CD4-positive, alpha-beta T cell (primary cell): ENCODE measurements around the gene PNPO. TPM values are rescaled to one million over a fixed set of nuclear protein-coding genes. Genes with fewer than 3 reads are reported as not detected.

Experiments used
- ATAC-seq: fragments of 200-7000 bp; cut with Tn5 transposase; one replicate; pipeline ENCODE4 v1.10.0; 2022; ENCODE audit warnings: mild to moderate bottlenecking; ENCODE audit not compliant: poor library complexity
- CTCF ChIA-PET: fragments of 350-600 bp; sonication (Branson Sonifier 250); formaldehyde crosslinking; loops from one replicate; lab custom pipeline; 2021; ENCODE audit warnings: antibody characterized with exemption, inconsistent platforms; lab: Charles Lee
- POLR2A ChIA-PET: fragments of 350-600 bp; sonication (Branson Sonifier 250); formaldehyde crosslinking; loops from one replicate; lab custom pipeline; 2021; ENCODE audit warnings: antibody characterized with exemption, inconsistent platforms; lab: Charles Lee
- DNase-seq, 14 experiments: peaks; one replicate each; pipeline ENCODE4 v3.0.0-alpha.2; 2013 to 2020; ENCODE audit warnings: mixed read lengths in 2 of 14
- H3K27ac ChIP-seq, 2 donors: one replicate each; pipeline versions ENCODE4 v1.5.1 to v1.7.0; 2013; ENCODE audit warnings: low read length in 2 of 2, low read depth in 1 of 2, mild to moderate bottlenecking in 1 of 2
- H3K27me3 ChIP-seq, 2 experiments: 1 replicate in 1 of 2; 2 replicates in 1 of 2; pipeline versions ENCODE4 v1.6.1 to v1.7.0; 2013; ENCODE audit warnings: low read length in 2 of 2, control low read depth in 1 of 2, mild to moderate bottlenecking in 1 of 2, moderate library complexity in 1 of 2; ENCODE audit not compliant: insufficient read depth in 2 of 2, control insufficient read depth in 1 of 2
- H3K36me3 ChIP-seq: one replicate; pipeline ENCODE4 v1.6.1; 2013; ENCODE audit warnings: low read length, control low read depth; ENCODE audit not compliant: insufficient read depth
- H3K4me1 ChIP-seq: one replicate; pipeline ENCODE4 v1.6.1; 2013; ENCODE audit warnings: low read length, control low read depth; ENCODE audit not compliant: insufficient read depth
- H3K4me3 ChIP-seq: one replicate; pipeline ENCODE4 v1.5.1; 2013; ENCODE audit warnings: mild to moderate bottlenecking, low read length, moderate library complexity
- H3K9me3 ChIP-seq, 2 experiments: 1 replicate in 1 of 2; 2 replicates in 1 of 2; pipeline versions ENCODE4 v1.6.1 to v1.7.0; 2013; ENCODE audit warnings: low read length in 2 of 2, mild to moderate bottlenecking in 2 of 2, control low read depth in 1 of 2, moderate library complexity in 1 of 2; ENCODE audit not compliant: control insufficient read depth in 1 of 2, insufficient read depth in 1 of 2
- H3K27ac Mint-ChIP-seq: one replicate; pipeline ENCODE4 v1.8.0; 2020; ENCODE audit warnings: mixed read lengths
- H3K27me3 Mint-ChIP-seq: one replicate; pipeline ENCODE4 v1.8.0; 2021; ENCODE audit warnings: mixed read lengths
- H3K36me3 Mint-ChIP-seq: one replicate; pipeline ENCODE4 v1.8.0; 2021; ENCODE audit warnings: low read depth, mixed read lengths
- H3K4me1 Mint-ChIP-seq: one replicate; pipeline ENCODE4 v1.8.0; 2021; ENCODE audit warnings: low read depth, mixed read lengths
- H3K4me3 Mint-ChIP-seq: one replicate; pipeline ENCODE4 v1.8.0; 2020; ENCODE audit warnings: mild to moderate bottlenecking, mixed read lengths
- H3K9me3 Mint-ChIP-seq: one replicate; pipeline ENCODE4 v1.8.0; 2020; ENCODE audit warnings: mixed read lengths
- CTCF ChIP-seq: fragments of 200-600 bp; IDR thresholded peaks from one replicate; pipeline ENCODE4 v1.8.0; 2022; ENCODE audit warnings: antibody characterized with exemption, mild to moderate bottlenecking
- intact Hi-C, 2 experiments: fragments of 100-400 bp; cut with DNase I in 1 of 2; cut with micrococcal nuclease in 1 of 2; formaldehyde crosslinking; loops; one replicate each; pipeline versions ENCODE4 v1.15.1 to v1.9.0; 2023 to 2025; cut with DNase I, micrococcal nuclease
- total RNA-seq, 174 experiments: library from RNA in 2 of 174; stranded (reverse) in 2 of 174; gene quantifications; one replicate each; pipeline ENCODE4 v1.2.3 and lab custom pipeline; 2021 to 2026

The PNPO gene
- total RNA-seq, 2 experiments from 2014 or later = 2.2 to 2.4 TPM

- no peaks in the 10 kb centered on the region for H3K9me3 Mint-ChIP-seq
- POLR2A ChIA-PET = interaction anchor here (1.6 to 4.8 kb wide), 2 partner anchors 18 to 57 kb away, joined by 4 to 23 read pairs; partner anchors contain the start of genes CDK5RAP3 and SP2
- no peak for TF ChIP-seq CTCF
- Histone ChIP-seq H3K27me3 (no peaks in the 10 kb centered on the region), H3K36me3 (peaks cover 7% of the 10 kb centered on the region), H3K4me3 (no peak overlapping the region), H3K9me3 (no peaks in the 10 kb centered on the region), H3K4me1 (peaks cover 21% of the 10 kb centered on the region), H3K27ac (no peak overlapping the region)
- peaks cover 21% of the 10 kb centered on the region for H3K4me1 Mint-ChIP-seq
- ATAC-seq (no peak), DNase-seq (no peak)
- H3K27me3 Mint-ChIP-seq = no peaks in the 10 kb centered on the region
- H3K4me3 Mint-ChIP-seq = no peak overlapping the region
- intact Hi-C loops = loop anchor here in 1 of 2 experiments (1.0 kb wide), 1 partner anchor 17 kb away; no protein-coding TSS in a partner anchor
- CTCF ChIA-PET = interaction anchor here (0.6 to 6.2 kb wide), 3 partner anchors 18 to 269 kb away, joined by 4 to 70 read pairs (median 7); partner anchors contain the start of gene CDK5RAP3
- H3K36me3 Mint-ChIP-seq = peaks cover 10% of the 10 kb centered on the region
- H3K27ac Mint-ChIP-seq = no peak overlapping the region
These were observed 11.0 kb downstream of the PNPO start for GRCh38 chr17:47952171-47953021.

GRCh38 chr17:47953909-47954308 is 12.5 kb downstream of the PNPO start:
- H3K9me3 ChIP-seq = no peaks in the 10 kb centered on the region
- DNase-seq (no peak), ATAC-seq (no peak)
- ChIA-PET CTCF (interaction anchor here (2.2 kb wide), 1 partner anchor 17 kb away, joined by 7 read pairs; the partner anchor contains the start of gene CDK5RAP3), POLR2A (interaction anchor here (1.2 to 1.6 kb wide), 2 partner anchors 12 to 58 kb away, joined by 3 to 4 read pairs; partner anchors contain the start of genes PNPO and SP2)
- Mint-ChIP-seq H3K27me3 (no peaks in the 10 kb centered on the region), H3K9me3 (no peaks in the 10 kb centered on the region), H3K36me3 (peaks cover 4% of the 10 kb centered on the region), H3K4me3 (no peak overlapping the region), H3K27ac (no peak overlapping the region), H3K4me1 (peaks cover 15% of the 10 kb centered on the region)
- TF ChIP-seq CTCF = no peak
- H3K27me3 ChIP-seq = no peaks in the 10 kb centered on the region
- H3K4me1 ChIP-seq = peaks cover 17% of the 10 kb centered on the region
- no peak overlapping the region for H3K4me3 ChIP-seq
- H3K36me3 ChIP-seq = no peaks in the 10 kb centered on the region
- no peak overlapping the region for H3K27ac ChIP-seq
- intact Hi-C loops = no loop called here

- H3K27me3 Mint-ChIP-seq = no peaks in the 10 kb centered on the region
- H3K27ac ChIP-seq = no peak overlapping the region
- no peaks in the 10 kb centered on the region for H3K27me3 ChIP-seq
- no peak overlapping the region for H3K4me3 Mint-ChIP-seq
- TF ChIP-seq CTCF = no peak
- H3K36me3 ChIP-seq = no peaks in the 10 kb centered on the region
- no peaks in the 10 kb centered on the region for H3K9me3 Mint-ChIP-seq
- H3K27ac Mint-ChIP-seq = no peak overlapping the region
- H3K4me1 Mint-ChIP-seq = no peaks in the 10 kb centered on the region
- POLR2A ChIA-PET = interaction anchor here (0.5 to 1.6 kb wide), 3 partner anchors 15 to 60 kb away, joined by 3 to 4 read pairs (median 3); partner anchors contain the start of genes CDK5RAP3 and SP2
- no peaks in the 10 kb centered on the region for H3K9me3 ChIP-seq
- H3K4me3 ChIP-seq = no peak overlapping the region
- H3K4me1 ChIP-seq = no peaks in the 10 kb centered on the region
- no peak for ATAC-seq
- intact Hi-C loops = no loop called here
- no peaks in the 10 kb centered on the region for H3K36me3 Mint-ChIP-seq
- no peak for DNase-seq
- CTCF ChIA-PET = interaction anchor here (1.0 kb wide), 1 partner anchor 9 kb away, joined by 4 read pairs; no protein-coding TSS in a partner anchor
These were observed 14.4 kb downstream of the PNPO start for GRCh38 chr17:47955497-47956461.
